COLO668 (cell line): ENCODE measurements around the gene RAET1E.
"Not testable (repeated sequence)": the region's sequence is repeated elsewhere in the genome, so short reads cannot be mapped to it uniquely, and the experiment has no call there.

ENCODE experiments used
- DNase-seq: peaks from one replicate; lab custom pipeline; 2025; ENCODE audit not compliant: unreplicated experiment; lab: John Stamatoyannopoulos, UW

Gene RAET1E

GRCh38 chr6:149862922-149863697 lies 34.8 kb downstream of the RAET1E start:
- peak; percentile 67 for DNase-seq

GRCh38 chr6:149862424-149862738 lies 35.5 kb downstream of the RAET1E start:
- DNase-seq, result not testable (repeated sequence)

- DNase-seq, result peak; percentile 16
Observed at GRCh38 chr6:149861603-149862423, 36.1 kb downstream of the RAET1E start.

- peak; percentile 47 for DNase-seq
Observed at GRCh38 chr6:149860834-149861602, 36.9 kb downstream of the RAET1E start.

- no peak for DNase-seq
Observed at GRCh38 chr6:149860513-149860833, 37.4 kb downstream of the RAET1E start.

- DNase-seq, result no peak
Observed at GRCh38 chr6:149859938-149860337, 38.0 kb downstream of the RAET1E start.

- peak; percentile 51 for DNase-seq
Observed at GRCh38 chr6:149859368-149859767, 38.5 kb downstream of the RAET1E start.

GRCh38 chr6:149857541-149857940 lies 40.4 kb downstream of the RAET1E start:
- no peak for DNase-seq

GRCh38 chr6:149856256-149856994 lies 41.5 kb downstream of the RAET1E start:
- DNase-seq, result no peak

GRCh38 chr6:149855741-149856140 lies 42.2 kb downstream of the RAET1E start:
- no peak for DNase-seq

GRCh38 chr6:149855040-149855654 lies 42.8 kb downstream of the RAET1E start:
- peak; percentile 8 for DNase-seq

- DNase-seq, result no peak
Observed at GRCh38 chr6:149854532-149854931, 43.4 kb downstream of the RAET1E start.

GRCh38 chr6:149854017-149854416 lies 43.9 kb downstream of the RAET1E start:
- not testable (repeated sequence) for DNase-seq

GRCh38 chr6:149852881-149853280 lies 45.0 kb downstream of the RAET1E start:
- DNase-seq, result no peak

- DNase-seq, result peak; percentile 14
Observed at GRCh38 chr6:149852180-149852579, 45.7 kb downstream of the RAET1E start.

GRCh38 chr6:149851461-149852110 lies 46.3 kb downstream of the RAET1E start:
- no peak for DNase-seq

GRCh38 chr6:149848343-149848742 lies 49.6 kb downstream of the RAET1E start:
- DNase-seq, result not testable (repeated sequence)
